Measurements from ENCODE around the gene OSBPL10. TPM values are rescaled to one million over a fixed set of nuclear protein-coding genes. Genes with fewer than 3 reads are reported as not detected.
"Not testable (repeated sequence)": the region's sequence is repeated elsewhere in the genome, so short reads cannot be mapped to it uniquely, and the experiment has no call there.

Gene OSBPL10
- total RNA-seq, 1 experiment from 2014 or later = 48.0 TPM

DNA sequence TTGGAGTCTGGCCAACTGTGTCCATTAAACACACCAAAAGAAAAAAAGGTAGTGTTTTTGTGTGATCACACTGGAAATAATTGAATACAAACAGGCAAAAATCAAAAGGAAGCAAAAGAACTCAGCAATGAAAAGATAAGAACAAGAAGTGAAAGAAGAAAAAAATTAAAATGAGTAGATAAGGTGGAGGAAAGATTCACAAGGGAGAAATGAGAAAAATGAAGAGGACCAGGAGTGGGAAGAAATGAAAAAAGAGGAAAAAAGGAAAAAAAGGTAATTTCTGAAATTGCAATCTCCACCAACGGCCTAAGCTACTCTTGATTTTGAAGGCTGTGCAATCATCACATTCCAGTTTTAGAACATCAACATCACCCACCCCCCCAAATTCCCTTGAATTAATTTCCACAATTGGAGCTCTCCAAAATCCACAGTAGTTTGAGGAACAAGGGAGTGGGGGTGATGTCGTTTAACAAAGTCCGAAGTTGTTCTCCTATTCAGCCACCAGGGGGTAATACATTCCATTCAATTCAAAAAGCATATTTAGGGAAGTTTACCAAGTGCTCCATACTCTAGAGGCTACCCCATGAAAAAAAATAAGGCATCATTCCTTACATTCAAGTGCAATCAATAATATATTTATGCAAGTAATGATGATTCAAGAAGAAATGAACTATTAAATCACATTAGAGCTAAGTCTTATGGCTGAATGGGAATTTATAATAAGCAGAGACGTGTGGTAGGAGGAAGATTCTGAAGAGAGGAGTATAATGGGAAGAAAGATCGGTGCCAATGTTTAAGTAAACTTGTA is 37.9 kb upstream of the OSBPL10 start:
- Histone ChIP-seq H3K79me2 (ENCODE audit: low read length) (no peaks in the 10 kb centered on the region), H4K20me1 (ENCODE audit: low read length) (no peaks in the 10 kb centered on the region), H2AFZ (ENCODE audit: low read length) (no peak overlapping the region), H3K9me3 (ENCODE audit: low read length) (no peaks in the 10 kb centered on the region), H3F3A (ENCODE audit: low read length, unreplicated experiment) (peaks cover 3% of the 10 kb centered on the region), H3K4me1 (ENCODE audit: insufficient read depth, low read length) (peaks cover 11% of the 10 kb centered on the region), H3K4me3 (ENCODE audit: low read length) (peak overlapping the region; percentile 13; the same call in 1 of the 2 replicates), H3K27me3 (ENCODE audit: low read length) (no peaks in the 10 kb centered on the region), H3K36me3 (ENCODE audit: low read depth, low read length) (no peaks in the 10 kb centered on the region), H3K9ac (ENCODE audit: low read length) (peak overlapping the region; percentile 34), H3K9me2 (replicated peaks; ENCODE audit: low read length) (no peaks in the 10 kb centered on the region), H3K4me2 (ENCODE audit: low read length) (peak overlapping the region; percentile 57), H3K27ac (ENCODE audit: low read length) (peak overlapping the region; percentile 73)
- ChIA-PET CTCF (interaction anchor here (0.6 to 3.2 kb wide), 9 partner anchors 19 to 559 kb away, joined by 3 to 21 read pairs (median 4); no protein-coding TSS in a partner anchor), POLR2A (ENCODE audit: unreplicated experiment) (interaction anchor here (0.6 to 1.1 kb wide), 3 partner anchors 50 to 263 kb away, joined by 4 to 13 read pairs (median 11); no protein-coding TSS in a partner anchor)
- intact Hi-C loops (cut with micrococcal nuclease) = loop anchor here (1.0 to 2.0 kb wide), 7 partner anchors 26 to 161 kb away; partner anchors contain the start of genes GPD1L, OSBPL10 and ZNF860
- DNase-seq = peak; percentile 78
- ATAC-seq = peak; percentile 73
- BruUV-seq (replicated peaks) = TSS peak; percentile 46
- no peak for TF ChIP-seq EZH2 (IDR thresholded peaks at IDR 0.05; ENCODE audit: low read length, unreplicated experiment)
- TF ChIP-seq, protein P1, sequence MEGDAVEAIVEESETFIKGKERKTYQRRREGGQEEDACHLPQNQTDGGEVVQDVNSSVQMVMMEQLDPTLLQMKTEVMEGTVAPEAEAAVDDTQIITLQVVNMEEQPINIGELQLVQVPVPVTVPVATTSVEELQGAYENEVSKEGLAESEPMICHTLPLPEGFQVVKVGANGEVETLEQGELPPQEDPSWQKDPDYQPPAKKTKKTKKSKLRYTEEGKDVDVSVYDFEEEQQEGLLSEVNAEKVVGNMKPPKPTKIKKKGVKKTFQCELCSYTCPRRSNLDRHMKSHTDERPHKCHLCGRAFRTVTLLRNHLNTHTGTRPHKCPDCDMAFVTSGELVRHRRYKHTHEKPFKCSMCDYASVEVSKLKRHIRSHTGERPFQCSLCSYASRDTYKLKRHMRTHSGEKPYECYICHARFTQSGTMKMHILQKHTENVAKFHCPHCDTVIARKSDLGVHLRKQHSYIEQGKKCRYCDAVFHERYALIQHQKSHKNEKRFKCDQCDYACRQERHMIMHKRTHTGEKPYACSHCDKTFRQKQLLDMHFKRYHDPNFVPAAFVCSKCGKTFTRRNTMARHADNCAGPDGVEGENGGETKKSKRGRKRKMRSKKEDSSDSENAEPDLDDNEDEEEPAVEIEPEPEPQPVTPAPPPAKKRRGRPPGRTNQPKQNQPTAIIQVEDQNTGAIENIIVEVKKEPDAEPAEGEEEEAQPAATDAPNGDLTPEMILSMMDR (conservative IDR thresholded peaks at IDR 0.05; ENCODE audit: low read depth, low read length) = peak; percentile 91

DNA sequence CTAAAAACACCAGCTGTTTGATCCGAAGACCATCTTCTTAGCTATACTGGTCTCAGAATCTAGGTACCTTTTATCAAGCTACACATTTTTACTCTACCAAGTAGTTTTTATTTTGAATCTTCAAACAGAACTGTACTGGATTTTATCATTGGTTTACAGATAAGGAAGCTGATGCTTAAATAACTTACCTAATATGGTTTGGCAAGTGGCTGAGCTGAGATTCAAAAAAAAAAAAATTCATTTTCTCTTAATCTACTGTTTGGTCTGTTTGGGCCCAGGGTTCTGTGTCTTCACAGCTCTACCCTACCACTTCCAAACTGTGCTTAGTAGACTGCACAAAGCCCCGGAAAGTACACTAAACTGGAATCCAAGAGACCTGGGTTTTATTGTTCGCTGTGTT is 36.2 kb upstream of the OSBPL10 start:
- Histone ChIP-seq H3K9me3 (ENCODE audit: low read length) (no peaks in the 10 kb centered on the region), H3F3A (ENCODE audit: low read length, unreplicated experiment) (peaks cover 3% of the 10 kb centered on the region), H3K27ac (ENCODE audit: low read length) (no peak overlapping the region), H3K9ac (ENCODE audit: low read length) (no peak overlapping the region), H3K4me3 (ENCODE audit: low read length) (no peak overlapping the region), H3K79me2 (ENCODE audit: low read length) (no peaks in the 10 kb centered on the region), H3K4me2 (ENCODE audit: low read length) (no peak overlapping the region), H3K4me1 (ENCODE audit: insufficient read depth, low read length) (peaks cover 11% of the 10 kb centered on the region), H2AFZ (ENCODE audit: low read length) (no peak overlapping the region), H3K9me2 (replicated peaks; ENCODE audit: low read length) (no peaks in the 10 kb centered on the region), H3K27me3 (ENCODE audit: low read length) (no peaks in the 10 kb centered on the region), H3K36me3 (ENCODE audit: low read depth, low read length) (no peaks in the 10 kb centered on the region), H4K20me1 (ENCODE audit: low read length) (no peaks in the 10 kb centered on the region)
- ATAC-seq (no peak), DNase-seq (no peak)
- POLR2A ChIA-PET (ENCODE audit: unreplicated experiment) = no interaction called here
- intact Hi-C loops (cut with micrococcal nuclease) = no loop called here
- BruUV-seq (replicated peaks) = no TSS peak
- TF ChIP-seq EZH2 (IDR thresholded peaks at IDR 0.05; ENCODE audit: low read length, unreplicated experiment) (no peak), EZH2phosphoT487 (IDR thresholded peaks at IDR 0.05; ENCODE audit: borderline replicate concordance, low read length) (no peak)
- TF ChIP-seq, protein P1 (conservative IDR thresholded peaks at IDR 0.05; ENCODE audit: low read depth, low read length) = no peak
- CTCF ChIA-PET = interaction anchor here (0.5 to 3.2 kb wide), 6 partner anchors 10 to 307 kb away, joined by 3 to 15 read pairs (median 4); no protein-coding TSS in a partner anchor

DNA sequence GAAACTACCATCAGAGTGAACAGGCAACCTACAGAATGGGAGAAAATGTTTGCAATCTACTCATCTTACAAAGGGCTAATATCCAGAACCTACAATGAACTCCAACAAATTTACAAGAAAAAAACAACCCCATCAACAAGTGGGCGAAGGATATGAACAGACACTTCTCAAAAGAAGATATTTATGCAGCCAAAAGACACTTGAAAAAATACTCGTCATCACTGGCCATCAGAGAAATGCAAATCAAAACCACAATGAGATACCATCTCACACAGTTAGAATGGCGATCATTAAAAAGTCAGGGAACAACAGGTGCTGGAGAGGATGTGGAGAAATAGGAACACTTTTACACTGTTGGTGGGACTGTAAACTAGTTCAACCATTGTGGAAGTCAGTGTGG is 34.6 kb upstream of the OSBPL10 start:
- H3K9me2 ChIP-seq (replicated peaks; ENCODE audit: low read length); H3K36me3 ChIP-seq (ENCODE audit: low read depth, low read length); CTCF ChIA-PET; H3K79me2 ChIP-seq (ENCODE audit: low read length); ATAC-seq; DNase-seq; H3K4me3 ChIP-seq (ENCODE audit: low read length); H3K9me3 ChIP-seq (ENCODE audit: low read length); H3K27me3 ChIP-seq (ENCODE audit: low read length); H3K4me2 ChIP-seq (ENCODE audit: low read length); BruUV-seq (replicated peaks); H3K9ac ChIP-seq (ENCODE audit: low read length); H3F3A ChIP-seq (ENCODE audit: low read length, unreplicated experiment); H3K27ac ChIP-seq (ENCODE audit: low read length); intact Hi-C loops (cut with micrococcal nuclease); POLR2A ChIA-PET (ENCODE audit: unreplicated experiment); H4K20me1 ChIP-seq (ENCODE audit: low read length); H2AFZ ChIP-seq (ENCODE audit: low read length): not testable (repeated sequence)
- peaks cover 11% of the 10 kb centered on the region for H3K4me1 ChIP-seq (ENCODE audit: insufficient read depth, low read length)

DNA sequence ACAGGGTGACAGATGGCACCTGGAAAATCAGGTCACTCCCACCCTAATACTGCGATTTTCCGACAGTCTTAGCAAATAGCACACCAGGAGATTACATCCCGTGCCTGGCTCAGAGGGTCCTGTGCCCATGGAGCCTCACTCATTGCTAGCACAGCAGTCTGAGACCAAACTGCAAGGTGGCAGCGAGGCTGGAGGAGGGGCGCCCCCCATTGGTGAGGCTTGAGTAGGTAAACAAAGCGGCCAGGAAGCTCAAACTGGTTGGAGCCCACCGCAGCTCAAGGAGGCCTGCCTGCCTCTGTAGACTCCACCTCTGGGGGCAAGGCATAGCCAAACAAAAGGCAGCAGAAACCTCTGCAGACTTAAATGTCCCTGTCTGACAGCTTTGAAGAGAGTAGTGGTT is 29.6 kb upstream of the OSBPL10 start:
- H3K9ac ChIP-seq (ENCODE audit: low read length); H3K79me2 ChIP-seq (ENCODE audit: low read length); DNase-seq; H3K4me3 ChIP-seq (ENCODE audit: low read length); H3K9me2 ChIP-seq (replicated peaks; ENCODE audit: low read length); H3K27ac ChIP-seq (ENCODE audit: low read length); H3K36me3 ChIP-seq (ENCODE audit: low read depth, low read length); intact Hi-C loops (cut with micrococcal nuclease); H3K4me2 ChIP-seq (ENCODE audit: low read length); H3K9me3 ChIP-seq (ENCODE audit: low read length); POLR2A ChIA-PET (ENCODE audit: unreplicated experiment); H3F3A ChIP-seq (ENCODE audit: low read length, unreplicated experiment); BruUV-seq (replicated peaks); CTCF ChIA-PET; ATAC-seq; H4K20me1 ChIP-seq (ENCODE audit: low read length); H3K27me3 ChIP-seq (ENCODE audit: low read length); H2AFZ ChIP-seq (ENCODE audit: low read length): not testable (repeated sequence)
- peaks cover 11% of the 10 kb centered on the region for H3K4me1 ChIP-seq (ENCODE audit: insufficient read depth, low read length)

Data from PC-3 (cell line).